GM12872 (cell line): ENCODE data around the gene DENND1B.

ENCODE experiments used
- TF ChIP-seq, protein P1 (sequence below): IDR thresholded peaks from 3 replicates; pipeline ENCODE4 v1.5.1; 2011; ENCODE audit warnings: low read depth, mild to moderate bottlenecking, low read length, moderate library complexity; ENCODE audit not compliant: insufficient read depth

The DENND1B gene

DNA sequence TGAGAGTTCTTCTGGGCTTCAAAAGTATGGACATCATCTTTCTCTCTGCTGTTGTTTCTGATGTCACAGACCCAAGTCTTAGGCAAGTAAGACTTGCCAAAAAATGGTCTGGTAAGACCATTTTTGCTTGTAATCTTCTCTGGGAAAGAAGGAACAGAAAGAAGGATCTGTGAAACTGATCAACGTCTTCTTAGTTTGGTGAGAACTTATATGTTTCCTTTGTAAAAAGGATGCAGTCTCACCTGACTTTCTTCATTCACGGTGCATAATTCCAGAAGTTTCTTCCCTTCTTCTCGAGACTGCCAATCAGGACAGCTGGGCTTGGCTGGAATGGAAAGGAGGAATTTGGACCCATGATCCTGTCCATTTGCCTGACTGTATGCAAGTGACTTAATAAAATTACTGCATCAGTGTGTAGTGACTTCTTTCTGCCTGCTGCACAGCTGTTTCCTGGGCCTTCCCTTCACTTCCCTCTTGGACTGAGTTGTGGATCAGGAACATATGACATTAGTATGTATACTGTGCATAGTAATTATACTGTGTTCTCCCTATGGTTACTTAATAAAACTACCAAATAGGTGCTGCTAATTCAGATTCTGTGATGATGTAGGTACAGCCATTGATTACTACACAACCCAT lies 7.6 kb upstream of the DENND1B start:
- TF ChIP-seq, protein P1, sequence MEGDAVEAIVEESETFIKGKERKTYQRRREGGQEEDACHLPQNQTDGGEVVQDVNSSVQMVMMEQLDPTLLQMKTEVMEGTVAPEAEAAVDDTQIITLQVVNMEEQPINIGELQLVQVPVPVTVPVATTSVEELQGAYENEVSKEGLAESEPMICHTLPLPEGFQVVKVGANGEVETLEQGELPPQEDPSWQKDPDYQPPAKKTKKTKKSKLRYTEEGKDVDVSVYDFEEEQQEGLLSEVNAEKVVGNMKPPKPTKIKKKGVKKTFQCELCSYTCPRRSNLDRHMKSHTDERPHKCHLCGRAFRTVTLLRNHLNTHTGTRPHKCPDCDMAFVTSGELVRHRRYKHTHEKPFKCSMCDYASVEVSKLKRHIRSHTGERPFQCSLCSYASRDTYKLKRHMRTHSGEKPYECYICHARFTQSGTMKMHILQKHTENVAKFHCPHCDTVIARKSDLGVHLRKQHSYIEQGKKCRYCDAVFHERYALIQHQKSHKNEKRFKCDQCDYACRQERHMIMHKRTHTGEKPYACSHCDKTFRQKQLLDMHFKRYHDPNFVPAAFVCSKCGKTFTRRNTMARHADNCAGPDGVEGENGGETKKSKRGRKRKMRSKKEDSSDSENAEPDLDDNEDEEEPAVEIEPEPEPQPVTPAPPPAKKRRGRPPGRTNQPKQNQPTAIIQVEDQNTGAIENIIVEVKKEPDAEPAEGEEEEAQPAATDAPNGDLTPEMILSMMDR, result no peak

DNA sequence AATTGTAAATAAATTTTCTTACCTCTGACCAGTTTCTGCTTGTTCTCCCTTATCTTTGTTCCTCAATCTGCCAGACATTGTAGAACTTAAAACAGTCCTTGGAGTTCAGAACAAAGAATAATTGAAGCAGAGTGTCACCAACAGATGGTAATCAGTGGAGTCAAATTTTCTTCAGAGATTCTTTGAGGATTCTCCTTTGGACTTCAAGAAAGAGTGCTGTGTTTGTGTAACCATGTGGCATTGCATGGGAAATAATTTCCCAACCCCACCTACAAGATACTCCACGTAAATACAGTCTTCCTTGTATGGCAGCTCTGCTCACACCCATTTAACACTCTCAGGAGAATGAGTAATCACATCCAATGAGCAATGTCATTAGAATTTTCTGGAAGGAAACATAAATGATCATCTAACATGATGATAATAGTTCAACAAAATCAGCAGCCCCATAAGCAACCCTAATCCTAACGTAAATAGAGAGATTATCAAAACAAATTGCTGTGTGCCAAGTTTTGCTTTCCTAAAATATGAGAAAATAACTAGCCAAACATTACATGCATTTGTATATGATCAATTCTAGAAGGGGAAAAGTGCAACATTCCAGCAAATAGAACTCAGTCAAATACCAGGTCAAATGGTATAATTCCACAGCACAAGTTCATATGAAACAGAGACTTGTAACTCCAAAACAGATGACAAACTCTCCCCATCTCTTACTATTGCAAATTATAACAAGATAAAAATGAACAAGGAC lies 6.9 kb upstream of the DENND1B start:
- TF ChIP-seq, protein P1, result no peak

DNA sequence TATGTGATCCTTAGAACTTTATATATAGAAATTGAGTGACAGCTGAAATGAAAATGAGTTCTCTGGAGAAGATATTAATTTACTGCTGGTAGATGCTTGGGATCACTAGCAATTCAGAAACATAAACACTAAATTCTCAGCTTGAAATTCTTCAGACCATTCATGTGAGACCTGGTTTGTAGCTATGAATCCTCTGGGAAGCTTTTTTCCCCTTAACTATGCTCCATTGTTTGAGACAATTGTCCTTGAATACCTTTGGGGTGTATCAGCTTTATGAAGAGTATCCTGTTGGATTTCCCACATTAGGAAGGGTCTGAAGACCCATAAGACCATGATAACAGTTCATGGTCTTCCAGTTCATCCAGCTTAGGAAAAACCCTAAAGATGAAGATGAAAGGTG lies 4.6 kb upstream of the DENND1B start:
- TF ChIP-seq, protein P1, result no peak

DNA sequence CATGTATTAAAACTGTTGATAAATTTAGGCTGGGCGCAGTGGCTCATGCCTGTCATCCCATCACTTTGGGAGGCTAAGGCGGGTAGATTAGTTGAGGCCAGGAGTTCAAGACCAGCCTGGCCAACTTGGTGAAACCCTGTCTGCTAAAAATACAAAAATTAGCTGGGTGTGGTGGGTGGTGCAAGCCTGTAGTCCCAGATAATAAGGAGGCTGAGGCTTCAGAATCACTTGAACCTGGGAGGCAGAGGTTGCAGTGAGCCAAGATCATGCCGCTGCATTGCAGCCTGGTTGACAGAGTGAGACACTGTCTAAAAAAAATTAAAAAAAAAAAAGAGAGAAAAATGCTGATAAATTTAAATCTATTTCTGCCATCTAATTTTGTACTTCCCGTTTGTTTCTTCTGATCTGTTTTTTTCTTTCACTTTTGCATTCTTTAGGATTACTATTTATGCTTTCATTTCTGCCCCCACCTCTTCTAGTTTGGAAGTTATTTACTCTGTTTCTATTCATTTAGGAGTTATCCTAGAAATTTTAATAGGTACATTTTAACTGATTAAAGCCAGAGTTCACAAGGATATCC lies 3.2 kb upstream of the DENND1B start:
- TF ChIP-seq, protein P1, result no peak

DNA sequence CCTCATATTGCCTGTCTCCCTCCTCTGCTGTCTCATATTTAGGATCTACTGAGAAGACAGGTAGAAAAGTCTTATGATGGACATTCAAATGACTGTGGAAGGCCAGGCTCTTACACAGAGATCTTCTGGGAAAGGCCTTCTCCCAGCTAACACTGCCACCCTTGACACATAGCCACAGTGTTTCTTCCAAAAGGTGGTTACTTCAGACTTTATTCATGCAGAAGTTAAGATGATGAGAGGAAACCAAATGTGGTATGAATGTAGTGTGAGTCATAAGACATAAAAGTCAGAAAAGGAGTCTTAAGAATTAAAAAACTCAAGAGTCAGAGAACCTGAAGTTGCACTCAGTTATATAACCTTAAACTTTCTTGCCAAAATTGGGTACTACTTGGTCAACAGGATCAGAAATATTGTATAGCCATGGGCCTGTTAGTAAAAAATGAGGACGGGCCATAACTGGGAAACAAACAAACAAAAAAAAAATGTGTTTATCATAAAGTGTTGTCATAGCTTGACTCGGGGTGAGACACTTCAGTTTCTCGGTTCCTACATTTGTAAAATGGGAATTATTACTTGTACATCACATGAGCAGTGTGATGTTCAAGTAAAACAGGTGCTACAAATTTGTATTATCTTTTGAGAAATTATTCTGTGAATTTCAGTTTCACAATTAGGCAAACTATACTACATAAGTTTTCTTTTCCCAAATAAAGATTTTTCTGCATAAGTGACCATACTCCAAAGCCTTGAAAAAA lies 1.2 kb upstream of the DENND1B start:
- TF ChIP-seq, protein P1, result no peak

DNA sequence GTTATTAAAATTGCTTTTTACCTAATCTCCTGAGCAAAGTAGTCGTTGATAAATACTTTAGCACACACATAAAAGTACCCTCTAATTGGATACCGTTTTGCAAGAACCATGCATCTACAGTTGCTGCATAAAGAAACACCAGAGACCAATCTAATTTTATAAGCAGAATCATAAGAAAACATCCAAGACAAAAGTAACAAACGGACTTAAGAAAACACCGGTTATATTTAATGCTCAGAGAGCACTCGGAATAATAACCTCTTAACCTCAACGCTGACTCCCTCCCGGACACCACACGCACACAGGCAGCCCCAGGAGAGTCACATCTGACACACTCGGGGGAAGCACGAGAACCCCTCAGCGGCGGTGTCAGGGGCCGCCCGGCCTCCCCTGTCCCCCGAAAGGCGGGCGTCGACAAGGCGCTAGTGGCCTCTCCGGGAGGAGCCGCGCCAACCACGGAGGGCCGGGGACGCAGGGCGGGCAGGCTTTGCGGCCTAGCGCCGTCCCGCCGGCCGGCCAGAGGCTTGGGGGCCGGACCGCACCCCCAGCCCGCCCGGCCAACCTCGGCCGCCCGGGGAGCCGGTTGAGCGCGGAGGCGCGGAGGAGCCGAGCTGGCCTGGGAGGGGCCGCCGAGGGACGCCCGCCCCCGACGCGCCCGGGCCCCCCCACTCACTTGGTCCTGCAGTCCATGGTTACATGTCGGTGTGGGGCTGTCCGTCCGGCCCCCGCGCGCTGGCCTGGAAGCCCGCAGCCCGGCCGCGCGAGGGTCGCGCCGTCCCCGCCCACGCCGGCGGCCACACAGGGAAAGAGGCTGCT lies 606 bp downstream of the DENND1B start:
- TF ChIP-seq, protein P1, result no peak
